HG03575 (cell line): ENCODE data around the gene C13orf42.

Experiments used
- ATAC-seq: cut with Tn5 transposase; IDR thresholded peaks from one replicate; pipeline ENCODE4 v1.9.1; 2021; ENCODE audit not compliant: unreplicated experiment, insufficient number of reproducible peaks, low FRiP score; ENCODE audit errors: extremely low read depth

The C13orf42 gene

DNA sequence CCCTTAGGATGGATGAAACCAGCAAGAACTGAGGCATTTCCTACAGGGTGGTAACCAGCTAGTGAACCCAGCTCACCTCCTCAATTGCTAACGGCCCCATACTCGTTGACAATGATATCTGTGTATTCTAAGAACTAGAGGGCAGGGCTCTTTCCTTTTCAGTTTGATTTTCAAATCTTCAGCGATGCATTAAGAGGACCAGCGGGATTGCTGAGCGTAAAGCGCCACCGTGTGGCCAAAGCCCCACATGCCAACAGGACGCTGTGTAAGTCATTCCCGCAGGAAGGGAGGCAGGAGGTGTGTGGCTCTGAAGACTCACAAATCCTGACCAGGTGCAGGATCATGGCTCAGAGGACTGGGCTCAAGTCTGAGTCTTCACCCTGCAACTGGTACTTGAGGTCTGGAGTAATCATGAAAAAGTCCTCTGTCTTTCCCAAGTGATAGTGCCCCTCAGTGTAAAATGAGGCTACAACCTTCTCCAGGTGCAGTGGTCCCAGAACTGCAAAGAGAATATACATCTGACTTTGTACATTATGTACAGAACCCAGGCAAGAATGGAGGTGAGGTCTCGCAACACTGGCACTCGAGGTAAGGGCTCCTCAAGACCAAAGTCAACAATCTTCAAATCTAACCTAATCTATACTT lies 40.9 kb downstream of the C13orf42 start:
- ATAC-seq, result no peak

DNA sequence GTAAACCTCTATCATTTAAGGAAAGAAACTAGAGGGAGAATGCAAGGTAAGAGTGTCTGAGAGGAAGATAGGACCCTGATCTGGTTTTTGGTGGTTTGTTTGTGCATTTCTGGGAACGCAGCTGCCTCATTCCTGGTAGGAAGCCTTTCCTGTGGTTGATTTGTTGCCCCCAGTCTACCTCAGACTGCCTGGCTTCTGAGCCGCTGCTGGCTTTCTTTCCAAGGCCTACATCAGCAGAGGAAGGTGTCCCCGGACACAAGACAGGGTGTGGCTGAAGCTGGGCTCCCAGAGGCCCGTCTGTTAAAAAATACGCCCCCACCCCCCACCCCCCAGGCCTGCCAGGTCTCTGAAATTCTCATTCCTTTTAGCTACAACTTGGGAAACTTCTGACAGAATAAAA lies 42.6 kb downstream of the C13orf42 start:
- ATAC-seq, result no peak

DNA sequence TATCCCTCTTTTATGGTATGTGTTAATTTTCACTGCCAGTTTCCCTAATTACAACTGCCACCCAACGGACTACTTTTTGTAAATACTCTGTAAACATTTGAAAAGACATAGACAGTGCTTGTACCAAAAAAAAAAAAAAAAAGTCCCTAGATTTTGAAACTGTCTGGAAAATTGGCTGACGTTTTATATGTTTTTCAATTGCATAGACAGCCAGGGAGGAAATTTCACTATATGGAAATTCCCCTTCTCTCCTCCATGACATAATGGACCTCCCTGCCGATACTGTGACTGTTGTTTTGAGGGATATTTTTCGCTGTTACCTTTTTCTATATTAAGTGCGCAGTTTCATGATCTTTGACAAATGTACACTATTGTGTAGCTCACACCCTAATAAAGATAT lies 43.4 kb downstream of the C13orf42 start:
- ATAC-seq, result no peak

DNA sequence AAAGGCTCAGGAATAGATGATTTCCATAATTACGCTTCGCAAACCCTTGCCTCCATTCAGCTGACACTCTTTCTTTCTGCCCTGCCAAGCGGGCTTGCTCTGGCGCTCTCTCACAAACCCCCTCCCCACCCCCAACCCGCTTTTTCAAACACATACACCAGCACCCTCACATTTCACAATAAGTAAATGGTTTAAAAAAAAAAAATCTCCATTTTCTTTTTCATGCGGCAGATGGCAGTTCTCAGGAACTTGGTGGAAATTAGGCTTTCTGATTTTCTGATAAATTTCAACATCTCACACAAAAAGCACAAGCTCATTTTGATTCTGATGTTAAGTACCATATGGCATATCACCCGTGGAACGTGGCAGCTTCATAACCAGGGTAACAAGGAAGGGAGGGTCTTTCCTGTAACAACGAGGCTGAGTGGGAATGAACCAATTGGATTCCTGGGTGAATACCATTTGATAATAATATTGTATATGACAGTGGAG lies 43.8 kb downstream of the C13orf42 start:
- no peak for ATAC-seq

DNA sequence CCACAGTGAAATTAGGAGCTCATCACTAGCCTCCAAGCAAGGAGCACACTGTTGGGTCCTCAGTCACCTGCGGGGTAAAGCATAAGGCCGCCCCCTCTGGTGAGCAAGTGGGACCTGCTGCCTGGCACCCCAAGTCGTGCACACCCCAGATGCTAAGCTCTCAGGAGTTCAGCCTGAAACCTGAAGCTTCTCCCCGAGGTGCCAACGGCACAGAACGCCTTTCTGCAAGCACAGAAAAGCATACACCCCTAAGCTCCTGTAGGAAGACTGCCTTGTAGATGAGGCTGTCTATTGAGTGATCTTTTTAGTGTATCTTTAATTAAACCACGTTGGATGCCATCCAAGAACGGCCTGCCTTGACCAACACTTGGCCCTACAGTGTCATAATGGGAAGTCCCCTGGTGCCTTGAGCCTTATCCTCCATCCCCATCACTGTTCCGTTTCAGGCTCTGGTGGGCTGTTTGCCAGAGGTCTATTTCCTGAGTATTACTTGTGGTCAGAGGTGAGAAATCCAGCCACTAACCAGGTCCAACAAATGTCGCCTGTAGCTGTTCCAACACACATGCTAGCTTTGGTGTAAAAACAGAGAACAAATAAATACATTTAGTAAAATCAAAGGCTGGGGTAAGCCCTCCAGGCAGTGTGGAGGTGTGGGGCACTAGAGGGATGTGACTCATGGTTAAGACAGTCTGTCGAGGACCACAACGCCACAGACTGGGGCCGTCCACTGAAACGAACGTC lies 44.8 kb downstream of the C13orf42 start:
- ATAC-seq, result no peak

DNA sequence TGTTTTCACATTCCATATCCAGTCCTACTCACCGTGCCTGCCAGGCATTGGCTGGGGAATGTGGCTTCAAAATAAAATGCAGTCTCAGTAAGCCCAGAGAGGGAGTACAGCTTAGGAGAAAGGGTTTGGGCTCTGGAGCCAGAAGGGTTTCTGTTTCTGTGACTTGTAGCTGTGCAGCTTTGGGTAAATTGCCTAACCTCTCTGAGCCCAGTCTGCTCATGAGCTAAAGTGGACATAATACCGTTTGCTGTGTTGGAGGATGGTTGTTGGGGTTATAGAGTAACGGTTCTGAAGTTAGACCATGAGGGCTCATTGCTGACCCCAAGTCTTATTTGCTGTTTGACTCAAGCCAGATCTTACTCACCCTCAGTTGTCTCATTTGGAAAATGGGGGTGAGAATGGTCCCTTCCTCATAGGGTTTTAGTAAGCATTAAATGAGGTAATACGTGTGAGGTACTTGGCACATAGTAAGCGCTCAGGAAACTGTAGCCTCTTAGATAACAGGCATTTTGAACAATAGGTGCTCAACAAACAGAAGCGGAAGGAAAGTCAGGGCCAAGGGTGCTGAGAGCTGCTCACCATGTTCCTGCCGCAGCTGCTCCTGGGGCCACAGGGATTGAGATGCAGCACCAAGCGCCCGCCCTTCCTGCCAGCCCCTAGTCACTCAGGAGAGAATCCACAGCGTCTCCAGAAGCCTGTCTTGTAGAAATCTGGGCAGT lies 45.5 kb downstream of the C13orf42 start:
- ATAC-seq, result no peak

DNA sequence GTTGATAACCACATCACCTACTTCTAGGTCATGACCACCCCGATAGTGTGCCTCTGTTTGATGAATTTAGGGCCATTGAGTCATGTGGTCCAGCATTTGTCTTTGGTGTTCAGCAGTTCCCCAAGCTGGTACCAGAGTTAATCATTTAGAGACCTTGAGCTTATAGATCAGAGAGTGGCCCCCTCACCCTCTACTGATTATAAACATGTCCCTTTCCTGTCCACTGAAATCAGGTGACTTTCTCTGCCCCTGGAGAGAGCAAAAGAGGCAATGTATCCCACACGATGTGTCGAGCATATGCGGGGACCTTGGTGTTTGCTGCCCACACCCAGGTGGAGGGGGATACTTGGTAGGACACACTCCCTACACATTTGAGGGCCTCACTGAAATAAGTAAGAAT lies 46.3 kb downstream of the C13orf42 start:
- ATAC-seq, result no peak

DNA sequence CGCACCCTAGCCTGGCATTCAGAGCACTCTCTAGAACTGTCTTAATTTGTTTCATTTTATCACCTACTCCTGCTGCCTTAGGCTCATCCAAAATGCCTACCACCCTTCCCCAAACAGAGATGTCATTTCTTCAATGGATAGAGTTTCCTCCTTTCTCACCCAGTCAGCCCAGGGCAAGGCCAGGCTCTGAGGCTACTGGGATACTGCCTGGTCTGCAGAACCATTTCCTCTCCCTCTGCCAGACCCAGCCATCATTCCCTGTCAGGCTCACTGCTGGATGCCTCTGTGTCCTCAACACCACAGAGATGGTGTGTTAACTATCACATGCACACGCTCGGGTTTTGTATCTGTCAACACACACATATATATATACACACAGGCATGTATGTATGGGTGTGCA lies 47.2 kb downstream of the C13orf42 start:
- ATAC-seq, result no peak

DNA sequence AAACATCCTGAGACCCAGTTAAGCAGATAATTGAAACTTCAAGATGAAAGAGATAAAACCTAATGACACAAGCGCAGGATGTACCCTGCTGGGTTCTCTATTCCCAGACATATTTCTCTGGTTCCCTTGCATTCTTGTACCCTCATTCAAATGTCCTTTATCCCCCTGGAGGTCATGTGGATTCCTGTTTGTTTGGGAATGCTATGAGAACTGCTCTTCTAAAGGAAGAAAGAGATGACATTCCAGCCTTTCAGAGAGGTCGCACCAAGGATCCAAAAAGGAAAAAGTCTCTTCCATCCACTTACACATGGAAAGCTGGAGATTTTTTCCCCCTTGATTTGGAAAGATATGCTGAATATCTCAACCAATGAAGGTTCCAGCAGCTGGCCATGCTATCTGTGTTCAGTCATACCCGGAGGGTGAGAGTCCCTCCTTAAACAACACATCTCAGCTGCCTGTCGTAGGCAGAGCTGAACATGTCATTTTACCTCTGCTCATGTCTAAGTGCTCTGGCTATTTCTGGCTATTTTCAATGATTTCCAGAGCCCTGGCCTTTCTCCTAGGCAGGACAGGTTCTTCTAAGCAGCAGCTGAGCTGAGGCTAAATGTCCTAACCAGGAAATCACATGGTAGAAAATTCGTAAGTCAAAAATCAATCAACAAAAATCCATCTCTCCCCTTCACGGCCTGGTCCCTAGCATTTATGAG lies 52.5 kb downstream of the C13orf42 start:
- no peak for ATAC-seq

DNA sequence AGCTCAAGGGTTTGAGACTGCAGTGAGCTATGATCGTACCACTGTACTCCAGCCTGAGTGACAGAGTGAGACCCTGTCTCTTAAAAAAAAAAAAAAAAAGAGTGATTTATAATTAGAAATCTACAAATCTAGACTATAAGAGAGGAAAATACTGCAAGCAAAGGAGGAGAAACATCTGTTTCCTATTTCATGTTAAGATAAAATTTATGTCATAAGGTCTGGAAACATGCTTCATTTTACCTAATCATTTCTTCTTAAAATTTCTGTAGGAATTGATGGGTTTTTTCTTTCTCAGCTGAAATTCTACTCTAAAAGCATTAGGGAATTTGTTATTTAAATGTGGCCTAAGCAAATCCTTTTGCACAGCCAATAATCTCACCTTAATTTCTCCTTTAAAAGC lies 53.2 kb downstream of the C13orf42 start:
- no peak for ATAC-seq

DNA sequence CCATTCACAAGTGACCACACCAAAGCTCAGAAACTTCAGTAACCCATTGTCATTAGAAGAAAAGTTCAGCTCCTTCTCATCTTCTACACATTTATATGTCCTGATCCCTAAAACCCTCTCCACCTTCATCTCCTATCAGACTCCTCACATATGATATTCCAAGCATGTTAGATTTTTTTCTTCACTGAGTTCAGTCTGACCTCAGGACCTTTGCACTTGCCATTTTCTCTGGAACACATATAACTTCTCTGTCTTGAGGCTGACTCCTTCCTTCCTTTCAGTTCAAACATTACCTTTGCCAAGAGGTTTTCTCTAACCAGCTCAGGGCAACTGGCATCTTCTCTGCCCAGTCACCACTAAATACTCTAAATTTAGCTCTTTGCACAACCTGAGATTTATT lies 54.1 kb downstream of the C13orf42 start:
- ATAC-seq, result no peak

DNA sequence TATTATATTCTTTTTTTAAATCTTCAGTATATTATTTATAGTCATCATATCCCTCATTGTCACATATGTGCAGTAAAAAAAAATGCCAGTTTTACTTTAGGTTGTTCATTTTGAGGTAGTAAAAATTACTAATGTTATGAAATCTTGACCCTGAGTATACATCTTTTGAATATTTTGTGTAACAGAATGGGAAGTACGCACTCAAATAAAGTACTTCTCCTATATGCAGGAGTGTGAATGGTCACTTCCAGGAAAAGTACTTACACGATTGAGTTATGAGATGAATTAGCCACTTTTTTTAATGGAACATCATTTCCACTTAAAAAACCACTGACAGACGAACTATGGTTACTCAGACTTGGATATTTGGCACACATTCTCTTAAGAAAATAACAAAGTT lies 58.5 kb downstream of the C13orf42 start:
- ATAC-seq, result no peak

DNA sequence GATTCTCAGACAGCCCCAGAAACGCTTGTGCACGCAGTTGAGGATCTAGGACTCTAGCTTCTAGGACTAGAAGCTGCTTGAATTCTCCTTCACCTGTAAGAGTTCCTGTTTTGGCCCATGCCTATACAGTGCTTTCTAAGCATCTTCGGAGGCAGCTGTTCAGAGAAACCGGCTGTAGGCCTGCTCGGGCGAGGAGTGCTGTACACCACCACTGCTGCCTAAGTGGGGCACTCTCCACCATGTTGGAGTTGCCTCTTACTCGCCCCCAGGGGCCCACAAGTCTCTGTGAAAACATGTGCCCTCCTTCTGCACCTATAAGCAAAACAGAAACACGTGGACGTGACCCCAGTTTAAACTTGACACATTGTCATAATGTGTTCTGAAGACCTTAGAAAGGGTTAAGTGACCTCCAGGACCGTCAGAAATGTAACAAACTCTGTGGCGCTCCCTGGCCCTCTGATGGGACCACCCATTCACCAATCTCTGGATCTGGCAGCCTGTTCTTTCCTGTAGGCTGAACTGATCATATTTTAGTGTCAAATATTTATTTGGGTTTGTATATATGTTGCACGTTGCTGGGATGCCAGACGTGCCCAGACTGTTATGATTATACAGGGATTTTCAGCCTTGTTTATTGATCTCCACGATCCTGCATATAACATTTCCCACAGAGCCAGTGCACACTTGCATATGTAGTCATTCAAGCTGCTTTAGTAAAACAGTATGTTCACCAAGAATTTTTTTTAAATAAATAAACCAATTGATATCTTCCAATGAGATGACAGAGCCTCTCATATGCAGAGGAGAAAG lies 60.8 kb downstream of the C13orf42 start:
- no peak for ATAC-seq

DNA sequence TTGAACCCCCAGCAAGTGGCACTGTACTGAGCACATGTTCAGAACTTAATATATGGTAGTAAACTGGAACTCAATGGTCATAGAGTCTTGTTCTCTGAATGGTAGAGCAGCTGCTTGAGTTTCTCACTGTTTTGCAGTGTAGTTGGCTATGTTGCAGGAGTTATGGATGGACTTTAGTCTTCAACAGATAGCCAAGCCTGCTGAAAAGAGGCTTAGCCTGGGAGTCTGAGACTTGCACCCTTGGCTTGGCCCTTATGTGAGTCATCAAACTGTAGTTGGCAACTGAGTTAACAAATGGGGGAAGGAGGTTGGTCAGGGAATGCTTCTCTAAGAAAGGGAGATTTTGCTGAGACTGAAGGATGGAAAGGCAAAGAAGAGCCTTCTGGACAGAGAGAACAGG lies 62.5 kb downstream of the C13orf42 start:
- ATAC-seq, result no peak

DNA sequence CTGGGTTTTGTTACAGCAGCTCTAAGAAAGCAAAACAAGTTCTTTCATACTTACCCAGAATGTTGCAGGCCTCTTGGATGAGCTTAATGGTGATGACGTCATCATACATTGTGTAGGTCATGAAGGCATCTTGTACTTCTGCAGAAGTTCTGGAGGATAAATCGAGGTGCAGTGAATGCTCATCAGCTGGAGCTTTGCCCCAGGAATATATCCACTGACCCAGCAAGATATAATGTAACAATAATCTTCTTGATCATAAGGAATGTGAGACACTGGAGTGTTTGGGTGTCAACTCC lies 63.0 kb downstream of the C13orf42 start:
- ATAC-seq, result no peak

DNA sequence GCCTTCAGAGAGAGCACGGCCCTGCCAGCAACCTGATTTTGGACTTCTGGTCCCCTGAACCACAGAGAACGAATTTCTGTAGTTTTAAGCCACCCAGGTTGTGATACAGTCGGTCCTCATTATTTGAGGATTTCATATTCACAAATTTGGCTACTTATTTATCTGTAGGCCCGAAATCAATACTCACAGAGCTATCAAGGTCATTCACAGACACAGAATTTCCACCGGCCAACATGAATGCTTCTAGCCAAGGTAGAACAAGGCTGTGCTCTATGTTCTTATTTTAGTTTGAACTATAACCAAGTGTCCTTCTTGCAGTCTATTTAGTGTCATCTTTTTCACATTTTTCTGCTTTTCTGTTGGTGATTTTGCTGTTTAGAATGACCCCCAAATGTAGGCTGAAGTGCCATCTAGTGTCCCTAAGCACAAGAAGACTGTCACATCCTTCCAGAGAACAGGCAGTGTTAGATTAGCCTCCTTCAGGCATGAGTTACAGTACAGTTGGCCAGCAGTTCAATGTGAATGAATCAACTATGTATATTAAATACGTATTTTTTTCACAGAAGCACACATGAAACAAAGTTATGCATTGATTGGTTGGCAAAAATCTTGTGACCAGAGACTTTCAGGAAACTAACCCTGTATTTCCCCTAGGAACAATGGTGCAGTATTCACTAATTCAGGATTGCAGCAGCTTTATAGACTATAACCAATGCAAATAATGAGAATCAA lies 63.5 kb downstream of the C13orf42 start:
- ATAC-seq, result no peak

DNA sequence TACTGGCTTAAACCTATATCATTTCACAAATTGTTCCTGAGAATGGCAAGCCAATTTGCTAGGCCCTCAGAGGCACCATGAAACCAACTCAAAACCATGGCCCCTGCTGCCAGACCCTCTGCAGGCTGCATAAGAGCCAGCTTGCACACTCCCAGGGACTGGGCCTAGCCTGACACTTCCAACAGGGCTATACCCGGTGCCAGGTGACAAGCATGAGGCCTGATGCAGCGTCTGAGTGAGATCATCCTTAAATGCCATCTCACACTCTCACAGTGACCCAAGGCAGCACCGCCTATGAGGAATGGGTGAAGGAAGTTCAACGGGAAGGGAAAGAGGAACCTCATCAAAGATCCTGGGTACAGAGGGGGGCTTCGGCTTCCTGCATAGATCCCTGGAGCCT lies 65.6 kb downstream of the C13orf42 start:
- no peak for ATAC-seq

DNA sequence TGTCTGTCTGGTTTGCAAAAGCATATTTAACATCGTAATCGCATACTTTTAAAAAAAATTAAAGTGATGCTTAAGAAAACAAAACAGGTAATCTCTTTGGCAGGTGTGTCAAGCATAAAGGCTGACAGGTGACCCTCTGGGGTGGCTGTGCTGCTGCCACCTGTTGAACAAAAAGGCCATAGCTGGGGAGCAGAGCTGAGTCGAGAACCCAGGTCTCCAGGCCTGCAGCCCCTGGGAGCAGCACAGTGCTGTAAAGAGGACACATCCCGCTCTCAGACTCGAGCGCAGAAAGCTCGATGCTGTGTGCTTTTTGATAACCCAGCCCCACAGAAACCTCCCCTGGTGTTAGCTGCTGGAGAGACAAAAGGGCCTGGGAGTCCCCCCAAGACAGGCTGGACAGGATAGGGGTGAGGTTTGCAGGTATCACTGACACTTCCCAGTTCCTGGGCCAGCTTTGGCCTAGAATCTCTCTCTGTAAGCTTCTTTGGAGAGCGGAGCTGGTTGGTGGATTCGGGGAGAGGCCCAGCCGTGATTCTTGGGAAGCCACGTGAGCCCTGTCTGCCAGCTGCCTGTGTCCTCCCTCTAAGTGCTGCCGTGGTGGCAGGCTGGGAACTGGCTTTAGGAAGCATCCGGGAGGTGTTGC lies 66.9 kb downstream of the C13orf42 start:
- ATAC-seq, result no peak
